ENCODE data around the gene TRHDE.
"Not testable (repeated sequence)": the region's sequence is repeated elsewhere in the genome, so short reads cannot be mapped to it uniquely, and the experiment has no call there.

Gene TRHDE

DNA sequence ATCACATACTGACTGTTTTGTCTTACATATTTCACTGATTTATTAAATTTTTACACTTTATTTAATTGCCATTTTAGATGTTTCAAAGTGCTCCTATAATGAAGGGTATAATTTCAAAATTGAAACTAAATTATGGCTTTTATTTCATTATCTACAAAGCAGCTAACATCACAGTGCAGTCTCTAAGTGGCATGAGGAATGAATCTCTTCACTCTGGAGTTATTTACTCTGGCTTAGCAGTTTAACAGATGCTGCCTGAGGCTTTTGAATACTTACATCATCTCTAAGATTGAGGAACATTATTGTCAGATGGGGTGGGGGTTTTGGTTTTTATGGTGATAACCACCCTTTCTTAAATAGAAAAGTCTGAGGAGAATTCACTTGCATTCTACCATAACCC is 386.4 kb downstream of the TRHDE start:
- DNase-seq, result no peak

GRCh38 chr12:72660174-72660573 is 388.0 kb downstream of the TRHDE start:
- not testable (repeated sequence) for DNase-seq

DNA sequence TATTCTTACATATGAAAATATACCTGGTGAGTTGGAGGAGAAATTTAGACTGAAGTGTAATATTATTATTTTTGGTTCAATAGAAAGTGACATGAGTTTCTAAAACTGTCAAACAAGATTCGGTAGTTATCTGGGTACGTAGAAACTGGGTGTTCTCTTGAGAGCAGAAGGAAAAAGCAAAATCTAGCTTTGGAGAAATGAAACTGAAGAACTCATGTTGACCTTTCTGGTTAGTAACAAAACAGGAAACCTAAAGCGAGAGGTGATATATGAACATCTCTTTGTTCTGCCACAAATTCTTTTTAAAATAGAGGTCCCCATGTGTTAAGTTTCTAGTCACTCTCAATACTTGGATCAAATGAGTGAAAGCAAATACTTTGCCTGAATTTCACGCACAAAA is 401.7 kb downstream of the TRHDE start:
- DNase-seq, result no peak

- DNase-seq, result no peak
Observed at GRCh38 chr12:72676556-72676955, 404.4 kb downstream of the TRHDE start.

DNA sequence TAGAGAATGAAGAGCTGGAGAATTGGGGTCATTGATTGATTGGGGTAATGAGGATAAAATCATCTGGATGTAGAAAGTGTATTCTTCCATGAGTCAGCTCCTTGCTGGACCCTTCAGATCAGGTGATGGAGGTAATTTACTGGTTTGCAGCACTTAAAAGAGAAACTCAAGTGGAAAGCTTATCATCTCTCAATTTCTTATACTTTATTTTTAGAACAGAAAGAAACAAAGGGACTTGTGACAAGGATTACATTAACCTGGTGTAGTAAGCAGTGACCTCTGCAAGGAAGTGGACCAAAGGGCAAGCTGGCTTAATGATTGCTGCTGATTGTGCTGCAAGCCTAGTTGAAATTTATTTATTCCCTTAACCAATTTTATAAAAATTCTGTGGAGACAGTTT is 405.0 kb downstream of the TRHDE start:
- no peak for DNase-seq

- DNase-seq, result no peak
Observed at GRCh38 chr12:72677846-72678245, 405.7 kb downstream of the TRHDE start.

DNA sequence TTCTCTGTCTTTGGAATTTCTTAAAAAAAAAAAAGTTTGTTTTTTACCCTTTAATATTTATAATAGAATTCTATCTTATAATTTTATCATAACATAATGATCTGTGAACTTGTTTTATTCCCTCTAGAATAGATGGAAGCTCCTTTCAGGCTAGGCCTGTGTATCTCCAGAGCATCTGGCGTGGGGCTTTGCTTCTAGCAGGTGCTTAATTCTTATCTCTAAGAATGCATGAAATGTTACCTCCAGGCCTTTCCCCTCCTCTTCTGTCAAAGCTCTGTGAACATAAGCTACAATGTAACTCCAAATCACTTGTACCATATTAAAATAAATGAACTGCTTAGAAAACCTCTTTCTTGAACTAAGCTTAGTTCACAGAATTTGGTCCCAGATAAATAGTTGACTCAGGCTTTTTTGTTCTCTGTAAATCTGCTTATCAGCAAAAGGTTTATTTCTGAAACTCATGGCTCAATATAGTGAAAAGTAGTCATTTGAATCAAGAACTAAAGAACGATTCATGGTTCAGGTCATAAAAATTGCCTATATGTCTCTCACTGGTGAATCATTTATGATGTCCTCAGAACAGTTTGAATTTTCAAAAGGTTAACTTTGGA is 407.1 kb downstream of the TRHDE start:
- DNase-seq, result no peak

DNA sequence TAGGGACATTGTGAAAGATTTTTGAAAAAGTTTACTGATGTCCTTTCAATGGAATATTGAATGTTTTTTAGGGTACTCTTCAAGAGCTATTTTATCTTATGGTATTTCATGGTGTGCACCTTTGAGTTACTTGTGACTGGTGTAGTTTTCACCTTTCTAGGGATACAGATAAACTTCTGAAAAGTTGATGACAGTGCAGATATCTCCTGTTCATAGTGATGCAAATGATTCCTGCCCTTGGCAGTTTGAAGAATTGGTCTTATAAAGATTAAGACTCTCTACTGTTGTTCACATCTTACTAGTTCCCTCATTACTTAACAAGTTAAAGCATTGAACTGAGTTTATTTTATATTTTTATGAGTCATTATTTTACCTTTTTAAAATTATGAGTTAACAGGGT is 408.9 kb downstream of the TRHDE start:
- DNase-seq, result no peak

DNA sequence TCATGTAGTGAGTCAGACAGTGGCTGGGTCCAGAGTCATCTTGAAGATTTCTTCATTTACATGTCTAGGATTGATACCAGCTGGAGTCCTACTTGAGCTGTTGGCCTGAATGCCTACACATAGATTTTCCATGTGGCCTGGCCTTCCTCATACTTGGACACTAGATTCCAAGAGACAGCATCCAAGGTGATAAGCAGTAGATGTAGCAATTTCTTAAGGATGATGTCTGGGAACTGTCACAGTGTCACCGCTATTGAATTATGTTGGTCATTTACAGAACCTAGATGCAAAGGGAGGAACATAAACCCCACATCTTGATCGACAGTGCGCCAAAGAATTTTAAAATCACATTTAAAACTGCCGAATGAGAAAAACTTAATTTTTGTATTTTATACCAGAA is 412.3 kb downstream of the TRHDE start:
- no peak for DNase-seq

- no peak for DNase-seq
Observed at GRCh38 chr12:72692338-72692737, 420.2 kb downstream of the TRHDE start.

DNA sequence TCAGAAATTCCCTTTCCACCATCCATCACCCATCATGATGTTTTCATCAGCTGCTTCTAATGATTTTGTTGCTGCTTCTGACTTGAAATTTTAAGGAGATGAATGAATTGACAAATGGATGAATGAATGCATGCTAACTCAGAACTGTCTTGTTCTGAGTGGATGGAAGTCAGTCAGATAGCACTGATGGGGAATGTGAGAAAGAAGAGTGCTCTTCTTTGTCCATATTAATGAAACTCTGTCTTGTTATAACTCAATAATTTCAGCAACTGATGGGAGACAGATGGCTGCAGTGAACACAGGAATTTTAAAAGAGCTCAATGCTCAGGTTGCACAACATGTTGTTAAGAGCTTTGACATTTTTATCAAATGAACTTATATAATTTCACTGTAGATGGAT is 422.0 kb downstream of the TRHDE start:
- no peak for DNase-seq

- DNase-seq, result no peak
Observed at GRCh38 chr12:72699362-72699761, 427.2 kb downstream of the TRHDE start.

GRCh38 chr12:72712025-72712424 is 439.9 kb downstream of the TRHDE start:
- not testable (repeated sequence) for DNase-seq

DNA sequence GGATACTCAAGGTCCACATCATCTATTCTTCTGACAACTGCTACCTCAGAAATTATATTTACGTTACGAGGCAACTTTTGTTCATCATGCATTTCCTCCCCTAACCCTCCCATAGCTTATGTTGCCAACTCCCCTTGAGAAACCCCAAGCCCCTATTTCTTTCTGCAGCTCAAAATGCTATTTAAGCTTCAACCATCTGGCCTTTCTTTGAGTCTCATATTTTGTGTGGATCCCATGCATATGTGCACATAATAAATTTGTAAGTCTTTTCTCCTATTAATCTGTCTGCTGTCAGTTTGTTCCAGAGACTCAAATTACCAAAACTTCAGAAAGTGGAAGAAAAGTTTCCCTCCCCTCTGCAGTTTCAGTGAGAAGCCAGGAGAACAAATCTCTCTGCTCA is 444.1 kb downstream of the TRHDE start:
- no peak for DNase-seq

GRCh38 chr12:72717036-72717435 is 444.9 kb downstream of the TRHDE start:
- DNase-seq, result no peak

Measured in NCI-H1048 (cell line).